ENCODE measurements around the gene CSNK2B. TPM values are rescaled to one million over a fixed set of nuclear protein-coding genes. Genes with fewer than 3 reads are reported as not detected.

CSNK2B gene
- total and polyA plus RNA-seq, 9 of the 15 experiments (the other 6 are each of a cell fraction or from before 2014, with no cell fraction given), result 120 to 1,126 (median 529) TPM

- TF ChIP-seq CREBBP (IDR thresholded peaks at IDR 0.05; ENCODE audit: low read depth, low read length), result no peak
- TF ChIP-seq MECOM (CRISPR knock-in tag; IDR thresholded peaks at IDR 0.05), result no peak
- no peak for TF ChIP-seq L3MBTL2 (IDR thresholded peaks at IDR 0.05)
- 0 out of 3 replicates have a peak, but pooled peaks of 1 of the 2 experiments have one; percentile 37 for TF ChIP-seq CBX3 (IDR thresholded peaks at IDR 0.05; ENCODE audit: borderline replicate concordance in 1 of 2, low read length in 2 of 2)
- TF ChIP-seq ZNF124 (CRISPR knock-in tag; IDR thresholded peaks at IDR 0.05), result no peak
- TF ChIP-seq DACH1 (IDR thresholded peaks at IDR 0.05; ENCODE audit: partially characterized antibody), result no peak
- TF ChIP-seq GATA2 (CRISPR knock-in tag; IDR thresholded peaks at IDR 0.05), result 0 out of 2 replicates have a peak, but pooled peaks have one; percentile 4
- peak; percentile 5; the same call in 1 of the 2 replicates for TF ChIP-seq MAX (CRISPR knock-in tag; IDR thresholded peaks at IDR 0.05)
- no peak for TF ChIP-seq CXXC5 (CRISPR knock-in tag; IDR thresholded peaks at IDR 0.05)
- TF ChIP-seq, protein P1, sequence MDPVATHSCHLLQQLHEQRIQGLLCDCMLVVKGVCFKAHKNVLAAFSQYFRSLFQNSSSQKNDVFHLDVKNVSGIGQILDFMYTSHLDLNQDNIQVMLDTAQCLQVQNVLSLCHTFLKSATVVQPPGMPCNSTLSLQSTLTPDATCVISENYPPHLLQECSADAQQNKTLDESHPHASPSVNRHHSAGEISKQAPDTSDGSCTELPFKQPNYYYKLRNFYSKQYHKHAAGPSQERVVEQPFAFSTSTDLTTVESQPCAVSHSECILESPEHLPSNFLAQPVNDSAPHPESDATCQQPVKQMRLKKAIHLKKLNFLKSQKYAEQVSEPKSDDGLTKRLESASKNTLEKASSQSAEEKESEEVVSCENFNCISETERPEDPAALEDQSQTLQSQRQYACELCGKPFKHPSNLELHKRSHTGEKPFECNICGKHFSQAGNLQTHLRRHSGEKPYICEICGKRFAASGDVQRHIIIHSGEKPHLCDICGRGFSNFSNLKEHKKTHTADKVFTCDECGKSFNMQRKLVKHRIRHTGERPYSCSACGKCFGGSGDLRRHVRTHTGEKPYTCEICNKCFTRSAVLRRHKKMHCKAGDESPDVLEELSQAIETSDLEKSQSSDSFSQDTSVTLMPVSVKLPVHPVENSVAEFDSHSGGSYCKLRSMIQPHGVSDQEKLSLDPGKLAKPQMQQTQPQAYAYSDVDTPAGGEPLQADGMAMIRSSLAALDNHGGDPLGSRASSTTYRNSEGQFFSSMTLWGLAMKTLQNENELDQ (CRISPR knock-in tag; IDR thresholded peaks at IDR 0.05; ENCODE audit: borderline replicate concordance), result peak; percentile 11; the same call in 1 of the 2 replicates
- TF ChIP-seq MEIS2 (IDR thresholded peaks at IDR 0.05; ENCODE audit: partially characterized antibody), result no peak
- TF ChIP-seq, protein P2, sequence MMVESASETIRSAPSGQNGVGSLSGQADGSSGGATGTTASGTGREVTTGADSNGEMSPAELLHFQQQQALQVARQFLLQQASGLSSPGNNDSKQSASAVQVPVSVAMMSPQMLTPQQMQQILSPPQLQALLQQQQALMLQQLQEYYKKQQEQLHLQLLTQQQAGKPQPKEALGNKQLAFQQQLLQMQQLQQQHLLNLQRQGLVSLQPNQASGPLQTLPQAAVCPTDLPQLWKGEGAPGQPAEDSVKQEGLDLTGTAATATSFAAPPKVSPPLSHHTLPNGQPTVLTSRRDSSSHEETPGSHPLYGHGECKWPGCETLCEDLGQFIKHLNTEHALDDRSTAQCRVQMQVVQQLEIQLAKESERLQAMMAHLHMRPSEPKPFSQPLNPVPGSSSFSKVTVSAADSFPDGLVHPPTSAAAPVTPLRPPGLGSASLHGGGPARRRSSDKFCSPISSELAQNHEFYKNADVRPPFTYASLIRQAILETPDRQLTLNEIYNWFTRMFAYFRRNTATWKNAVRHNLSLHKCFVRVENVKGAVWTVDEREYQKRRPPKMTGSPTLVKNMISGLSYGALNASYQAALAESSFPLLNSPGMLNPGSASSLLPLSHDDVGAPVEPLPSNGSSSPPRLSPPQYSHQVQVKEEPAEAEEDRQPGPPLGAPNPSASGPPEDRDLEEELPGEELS (CRISPR knock-in tag; IDR thresholded peaks at IDR 0.05; ENCODE audit: borderline replicate concordance), result peak; percentile 59; the same call in 1 of the 2 replicates
- no peak for TF ChIP-seq CAMTA2 (CRISPR knock-in tag; conservative IDR thresholded peaks at IDR 0.05)
- TF ChIP-seq, protein P3, sequence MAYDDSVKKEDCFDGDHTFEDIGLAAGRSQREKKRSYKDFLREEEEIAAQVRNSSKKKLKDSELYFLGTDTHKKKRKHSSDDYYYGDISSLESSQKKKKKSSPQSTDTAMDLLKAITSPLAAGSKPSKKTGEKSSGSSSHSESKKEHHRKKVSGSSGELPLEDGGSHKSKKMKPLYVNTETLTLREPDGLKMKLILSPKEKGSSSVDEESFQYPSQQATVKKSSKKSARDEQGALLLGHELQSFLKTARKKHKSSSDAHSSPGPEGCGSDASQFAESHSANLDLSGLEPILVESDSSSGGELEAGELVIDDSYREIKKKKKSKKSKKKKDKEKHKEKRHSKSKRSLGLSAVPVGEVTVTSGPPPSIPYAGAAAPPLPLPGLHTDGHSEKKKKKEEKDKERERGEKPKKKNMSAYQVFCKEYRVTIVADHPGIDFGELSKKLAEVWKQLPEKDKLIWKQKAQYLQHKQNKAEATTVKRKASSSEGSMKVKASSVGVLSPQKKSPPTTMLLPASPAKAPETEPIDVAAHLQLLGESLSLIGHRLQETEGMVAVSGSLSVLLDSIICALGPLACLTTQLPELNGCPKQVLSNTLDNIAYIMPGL (CRISPR knock-in tag; IDR thresholded peaks at IDR 0.05), result 0 out of 2 replicates have a peak, but pooled peaks have one; percentile 51
- no peak; the same call in 1 of the 2 replicates for TF ChIP-seq BCOR (IDR thresholded peaks at IDR 0.05)
- no peak for TF ChIP-seq MTF1 (CRISPR knock-in tag; IDR thresholded peaks at IDR 0.05; ENCODE audit: borderline replicate concordance)
- TF ChIP-seq HDAC3 (IDR thresholded peaks at IDR 0.05; ENCODE audit: borderline replicate concordance, partially characterized antibody), result no peak
- no peak for TF ChIP-seq STAT5A (IDR thresholded peaks at IDR 0.05; ENCODE audit: borderline replicate concordance, low read length)
- TF ChIP-seq LEF1 (IDR thresholded peaks at IDR 0.05), result 0 out of 2 replicates have a peak, but pooled peaks have one; percentile 24
- TF ChIP-seq RHOXF2B (CRISPR knock-in tag; conservative IDR thresholded peaks at IDR 0.05), result 0 out of 2 replicates have a peak, but pooled peaks have one; percentile 9
These were observed 4.4 kb upstream of the CSNK2B start (continued) for GRCh38 chr6:31661262-31662123.
